Keratinocyte (primary cell): ENCODE data around the gene TMEM163. TPM values are rescaled to one million over a fixed set of nuclear protein-coding genes. Genes with fewer than 3 reads are reported as not detected.

Experiments used
- DNase-seq: peaks from one replicate; pipeline ENCODE4 v3.0.0-alpha.2; 2011; ENCODE audit warnings: low read depth, missing footprints, low spot score
- FAIRE-seq: peaks from 2 replicates; lab custom pipeline; 2011; peaks lifted over from hg19 to GRCh38; lab: Jason Lieb, UNC
- H2AFZ ChIP-seq: 2 replicates; pipeline ENCODE4 v1.6.0; 2012; ENCODE audit warnings: low read length, control low read depth, inconsistent platforms; ENCODE audit not compliant: control insufficient read depth
- H3K27ac ChIP-seq: 2 replicates; pipeline ENCODE4 v1.5.1; 2011; ENCODE audit warnings: low read length; ENCODE audit not compliant: control insufficient read depth, insufficient read depth
- H3K27me3 ChIP-seq: 3 replicates; pipeline ENCODE4 v1.6.0; 2011; ENCODE audit warnings: low read length; ENCODE audit not compliant: control insufficient read depth, insufficient read depth; ENCODE audit errors: extremely low read depth
- H3K36me3 ChIP-seq, 2 experiments: 2 replicates in 1 of 2; 3 replicates in 1 of 2; pipeline ENCODE4 v1.5.1; 2011; ENCODE audit warnings: low read length in 2 of 2, mild to moderate bottlenecking in 1 of 2; ENCODE audit not compliant: control insufficient read depth in 2 of 2, insufficient read depth in 2 of 2; ENCODE audit errors: extremely low read depth in 1 of 2
- H3K4me1 ChIP-seq: 3 replicates; pipeline ENCODE4 v1.5.1; 2011; ENCODE audit warnings: low read length; ENCODE audit not compliant: control insufficient read depth, insufficient read depth; ENCODE audit errors: extremely low read depth
- H3K4me2 ChIP-seq: 3 replicates; pipeline ENCODE4 v1.6.0; 2011; ENCODE audit warnings: low read depth, low read length; ENCODE audit not compliant: control insufficient read depth, insufficient read depth; ENCODE audit errors: extremely low read depth
- H3K4me3 ChIP-seq, 3 experiments: fragments of 200-600 bp in 1 of 3; sonication (generic) in 1 of 3; 2 replicates in 2 of 3; 3 replicates in 1 of 3; pipeline ENCODE4 v1.5.1; 2011 to 2016; ENCODE audit warnings: low read length in 3 of 3, mild to moderate bottlenecking in 3 of 3, control low read depth in 2 of 3, inconsistent platforms in 1 of 3, low read depth in 1 of 3, mixed read lengths in 1 of 3, mixed run types in 1 of 3, moderate library complexity in 1 of 3; ENCODE audit not compliant: control insufficient read depth in 2 of 3, insufficient read depth in 2 of 3; ENCODE audit errors: extremely low read depth in 1 of 3
- H3K79me2 ChIP-seq: 2 replicates; pipeline ENCODE4 v1.6.0; 2012; ENCODE audit warnings: low read length; ENCODE audit not compliant: control insufficient read depth, insufficient read depth
- H3K9ac ChIP-seq: 3 replicates; pipeline ENCODE4 v1.6.0; 2011; ENCODE audit warnings: low read length; ENCODE audit not compliant: control insufficient read depth, insufficient read depth; ENCODE audit errors: extremely low read depth
- H3K9me1 ChIP-seq: 3 replicates; pipeline ENCODE4 v1.6.0; 2011; ENCODE audit warnings: low read length; ENCODE audit not compliant: control insufficient read depth, insufficient read depth; ENCODE audit errors: extremely low read depth
- H3K9me3 ChIP-seq: 2 replicates; pipeline ENCODE4 v1.5.1; 2012; ENCODE audit warnings: low read depth, low read length; ENCODE audit not compliant: control insufficient read depth
- H4K20me1 ChIP-seq: 3 replicates; pipeline ENCODE4 v1.6.0; 2011; ENCODE audit warnings: low read length; ENCODE audit not compliant: control insufficient read depth, insufficient read depth; ENCODE audit errors: extremely low read depth
- EZH2 ChIP-seq: IDR thresholded peaks from one replicate; pipeline ENCODE4 v1.6.1; 2012; ENCODE audit warnings: inconsistent platforms, mild to moderate bottlenecking, low read length, moderate library complexity
- dilution Hi-C: fragments of 300-500 bp; cut with MboI; formaldehyde crosslinking; loops from one replicate; pipeline ENCODE4 v1.7.0; 2020; ENCODE audit warnings: low sequenced_read_pairs; ENCODE audit not compliant: extremely low pct_ligation_motif_present
- polyA plus RNA-seq, 5 experiments: library from polyadenylated mRNA; depleted of rRNA in 3 of 5; stranded (reverse) in 3 of 5; stranded (forward) in 1 of 5; unstranded in 1 of 5; fragments of >200 nt; gene quantifications; 1 replicate in 1 of 5; 2 replicates in 3 of 5; 3 replicates in 1 of 5; pipeline versions ENCODE4 v1.2.1 to v1.2.3, GENCODE V29; 2011 to 2012; ENCODE audit warnings: missing spikeins in 2 of 5, low read depth in 1 of 5, low replicate concordance in 1 of 5
- TF ChIP-seq, protein P1 (sequence below), 3 experiments: IDR thresholded peaks in 1 of 3; conservative IDR thresholded peaks in 1 of 3; optimal IDR thresholded peaks in 1 of 3; 2 replicates in 2 of 3; 3 replicates in 1 of 3; pipeline versions ENCODE3 to v1.5.1; 2011; ENCODE audit warnings: low read length in 3 of 3, mild to moderate bottlenecking in 3 of 3, moderate library complexity in 2 of 3, control low read depth in 1 of 3, inconsistent platforms in 1 of 3; ENCODE audit not compliant: insufficient read depth in 2 of 3; ENCODE audit errors: extremely low read depth in 1 of 3

TMEM163 gene
- polyA plus RNA-seq, 1 donor (not counting 4 experiments of a cell fraction or from before 2014, with no cell fraction given), result not detected

DNA sequence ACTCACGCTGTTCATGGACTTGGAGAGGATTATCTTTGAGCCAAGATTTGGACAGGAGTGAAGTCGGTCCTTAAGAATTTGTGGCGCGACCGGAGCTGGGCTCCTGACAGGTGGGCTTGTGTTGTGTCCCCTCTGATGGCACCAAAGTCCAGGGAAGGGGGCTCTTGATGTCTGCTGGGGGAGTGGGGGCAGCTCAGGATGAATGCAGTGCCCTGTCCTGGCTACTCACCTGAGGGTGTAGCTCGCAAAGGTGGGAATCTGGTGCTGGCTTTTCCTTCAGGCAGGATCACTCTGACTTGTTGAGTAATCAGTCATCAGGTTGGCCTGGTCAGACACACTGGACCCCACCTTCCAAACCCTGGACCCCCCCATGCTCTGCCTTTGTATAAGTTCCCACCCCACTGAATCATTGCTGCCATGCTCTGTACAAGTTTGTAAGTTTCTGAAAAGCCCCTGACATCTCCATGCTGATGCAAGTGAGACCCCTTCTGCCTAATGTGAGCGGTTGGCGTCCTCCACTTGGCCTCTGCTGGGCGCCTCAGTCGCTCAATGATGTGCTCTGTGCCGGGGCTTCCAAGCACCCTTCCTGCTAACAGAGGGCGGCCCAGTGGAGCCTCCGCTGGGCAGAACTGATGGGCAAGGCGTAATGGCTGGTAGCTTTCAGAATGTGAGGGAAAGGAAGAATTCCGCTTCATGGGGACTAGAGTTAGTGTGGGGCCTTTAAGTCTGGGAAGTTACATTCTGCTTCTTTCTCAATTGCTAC, 268.9 kb downstream of the TMEM163 start:
- peaks cover 3 to 8% of the 10 kb centered on the region in 2 experiments for H3K36me3 ChIP-seq
- no peaks in the 10 kb centered on the region for H3K9me1 ChIP-seq
- H3K27me3 ChIP-seq, result no peaks in the 10 kb centered on the region
- TF ChIP-seq, protein P1, sequence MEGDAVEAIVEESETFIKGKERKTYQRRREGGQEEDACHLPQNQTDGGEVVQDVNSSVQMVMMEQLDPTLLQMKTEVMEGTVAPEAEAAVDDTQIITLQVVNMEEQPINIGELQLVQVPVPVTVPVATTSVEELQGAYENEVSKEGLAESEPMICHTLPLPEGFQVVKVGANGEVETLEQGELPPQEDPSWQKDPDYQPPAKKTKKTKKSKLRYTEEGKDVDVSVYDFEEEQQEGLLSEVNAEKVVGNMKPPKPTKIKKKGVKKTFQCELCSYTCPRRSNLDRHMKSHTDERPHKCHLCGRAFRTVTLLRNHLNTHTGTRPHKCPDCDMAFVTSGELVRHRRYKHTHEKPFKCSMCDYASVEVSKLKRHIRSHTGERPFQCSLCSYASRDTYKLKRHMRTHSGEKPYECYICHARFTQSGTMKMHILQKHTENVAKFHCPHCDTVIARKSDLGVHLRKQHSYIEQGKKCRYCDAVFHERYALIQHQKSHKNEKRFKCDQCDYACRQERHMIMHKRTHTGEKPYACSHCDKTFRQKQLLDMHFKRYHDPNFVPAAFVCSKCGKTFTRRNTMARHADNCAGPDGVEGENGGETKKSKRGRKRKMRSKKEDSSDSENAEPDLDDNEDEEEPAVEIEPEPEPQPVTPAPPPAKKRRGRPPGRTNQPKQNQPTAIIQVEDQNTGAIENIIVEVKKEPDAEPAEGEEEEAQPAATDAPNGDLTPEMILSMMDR (optimal IDR thresholded peaks at IDR 0.05 in 1 of 3, IDR thresholded peaks at IDR 0.05 in 1 of 3, conservative IDR thresholded peaks at IDR 0.05 in 1 of 3; ENCODE audit: extremely low read depth in 1 of 3, insufficient read depth in 2 of 3, low read length in 3 of 3), result no peak
- no peak for TF ChIP-seq EZH2
- FAIRE-seq, result no peak
- no peaks in the 10 kb centered on the region for H3K79me2 ChIP-seq
- no peak overlapping the region for H2AFZ ChIP-seq
- H3K4me1 ChIP-seq, result no peaks in the 10 kb centered on the region
- no peak overlapping the region for H3K4me2 ChIP-seq
- dilution Hi-C loops, result no loop called here
- no peak overlapping the region for H3K9ac ChIP-seq
- H3K9me3 ChIP-seq, result no peaks in the 10 kb centered on the region
- no peak for DNase-seq
- no peak overlapping the region for H3K4me3 ChIP-seq
- no peak overlapping the region for H3K27ac ChIP-seq
- no peaks in the 10 kb centered on the region for H4K20me1 ChIP-seq

DNA sequence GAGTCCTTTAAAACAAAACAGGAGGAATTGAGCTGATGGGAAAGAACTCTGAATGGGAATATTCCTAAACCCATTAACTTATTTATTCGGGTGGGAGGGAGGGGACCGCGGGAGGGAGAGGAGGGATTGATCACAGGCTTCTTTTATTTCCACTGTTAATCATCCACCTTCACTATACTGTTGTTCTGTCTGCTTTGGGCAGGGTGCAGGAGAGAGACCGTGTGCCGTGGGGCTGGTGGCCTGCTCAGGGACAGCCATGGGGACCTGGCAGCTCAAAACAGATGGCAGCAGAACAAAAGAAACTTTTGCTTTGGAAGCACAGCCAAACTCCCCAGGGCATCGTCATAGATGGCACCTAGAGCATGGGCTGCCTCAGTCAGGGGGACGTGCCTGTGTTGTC, 269.6 kb downstream of the TMEM163 start:
- H3K27ac ChIP-seq, result no peak overlapping the region
- TF ChIP-seq, protein P1 (optimal IDR thresholded peaks at IDR 0.05 in 1 of 3, IDR thresholded peaks at IDR 0.05 in 1 of 3, conservative IDR thresholded peaks at IDR 0.05 in 1 of 3; ENCODE audit: extremely low read depth in 1 of 3, insufficient read depth in 2 of 3, low read length in 3 of 3), result no peak
- no peak for TF ChIP-seq EZH2
- no peak overlapping the region for H3K4me3 ChIP-seq
- no peak overlapping the region for H2AFZ ChIP-seq
- dilution Hi-C loops, result no loop called here
- no peaks in the 10 kb centered on the region for H3K9me1 ChIP-seq
- no peaks in the 10 kb centered on the region for H3K9me3 ChIP-seq
- no peak for DNase-seq
- H3K4me1 ChIP-seq, result no peaks in the 10 kb centered on the region
- H3K9ac ChIP-seq, result no peak overlapping the region
- no peaks in the 10 kb centered on the region for H3K27me3 ChIP-seq
- no peaks in the 10 kb centered on the region for H3K79me2 ChIP-seq
- peaks cover 3 to 8% of the 10 kb centered on the region in 2 experiments for H3K36me3 ChIP-seq
- H4K20me1 ChIP-seq, result no peaks in the 10 kb centered on the region
- no peak overlapping the region for H3K4me2 ChIP-seq
- no peak for FAIRE-seq
